ENCODE measurements around the gene GREB1L.

DNA sequence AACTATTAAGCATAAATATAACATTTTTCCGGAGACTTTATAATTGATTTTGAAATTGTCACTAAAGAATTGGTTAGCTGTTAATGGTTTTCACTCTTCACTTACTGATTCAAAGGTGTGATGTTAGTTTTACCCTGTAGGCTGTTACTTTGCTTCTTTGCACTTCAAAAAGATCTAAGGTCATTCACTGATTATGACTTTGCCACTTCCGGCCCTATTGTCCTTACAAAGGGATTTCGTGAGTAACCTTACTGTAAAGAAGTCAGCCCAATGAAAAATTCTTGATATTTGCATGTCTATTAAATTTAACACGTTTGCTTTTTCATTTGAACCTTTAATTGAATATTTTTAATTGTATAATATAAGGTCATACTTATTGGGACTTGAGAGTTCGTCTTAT, 61.4 kb downstream of the GREB1L start:
- TF ChIP-seq, protein P1, sequence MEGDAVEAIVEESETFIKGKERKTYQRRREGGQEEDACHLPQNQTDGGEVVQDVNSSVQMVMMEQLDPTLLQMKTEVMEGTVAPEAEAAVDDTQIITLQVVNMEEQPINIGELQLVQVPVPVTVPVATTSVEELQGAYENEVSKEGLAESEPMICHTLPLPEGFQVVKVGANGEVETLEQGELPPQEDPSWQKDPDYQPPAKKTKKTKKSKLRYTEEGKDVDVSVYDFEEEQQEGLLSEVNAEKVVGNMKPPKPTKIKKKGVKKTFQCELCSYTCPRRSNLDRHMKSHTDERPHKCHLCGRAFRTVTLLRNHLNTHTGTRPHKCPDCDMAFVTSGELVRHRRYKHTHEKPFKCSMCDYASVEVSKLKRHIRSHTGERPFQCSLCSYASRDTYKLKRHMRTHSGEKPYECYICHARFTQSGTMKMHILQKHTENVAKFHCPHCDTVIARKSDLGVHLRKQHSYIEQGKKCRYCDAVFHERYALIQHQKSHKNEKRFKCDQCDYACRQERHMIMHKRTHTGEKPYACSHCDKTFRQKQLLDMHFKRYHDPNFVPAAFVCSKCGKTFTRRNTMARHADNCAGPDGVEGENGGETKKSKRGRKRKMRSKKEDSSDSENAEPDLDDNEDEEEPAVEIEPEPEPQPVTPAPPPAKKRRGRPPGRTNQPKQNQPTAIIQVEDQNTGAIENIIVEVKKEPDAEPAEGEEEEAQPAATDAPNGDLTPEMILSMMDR (IDR thresholded peaks at IDR 0.05) = no peak
- TF ChIP-seq POLR2A (IDR thresholded peaks at IDR 0.05; ENCODE audit: low read depth) (no peak), POLR2AphosphoS5 (IDR thresholded peaks at IDR 0.05) (no peak), EP300 (IDR thresholded peaks at IDR 0.05) (no peak)

All from esophagus muscularis mucosa (tissue), 4 donors.